GM18907 (cell line): Measurements from ENCODE around the gene SYTL1.
A peak's percentile ranks its signal among the peaks of the same experiment; 100 is the strongest.

Experiments used
- ATAC-seq: cut with Tn5 transposase; IDR thresholded peaks from one replicate; pipeline ENCODE4 v1.9.1; 2021; ENCODE audit warnings: mild to moderate bottlenecking, moderate library complexity; ENCODE audit not compliant: unreplicated experiment

The SYTL1 gene

GRCh38 chr1:27341525-27342252, at the start of gene SYTL1:
SYTL1 (plus strand) TSS chr1:27342022; CDS start chr1:27345335, 3,313 bp downstream.
- ATAC-seq: peak; percentile 49

- no peak for ATAC-seq
Measured at GRCh38 chr1:27292106-27292505, 49.7 kb upstream of the SYTL1 start.

GRCh38 chr1:27293915-27294314, 47.9 kb upstream of the SYTL1 start:
- ATAC-seq: no peak

GRCh38 chr1:27296773-27297291, 45.0 kb upstream of the SYTL1 start:
- no peak for ATAC-seq

GRCh38 chr1:27297903-27298302, 43.9 kb upstream of the SYTL1 start:
- ATAC-seq: no peak

GRCh38 chr1:27298632-27299384, 43.0 kb upstream of the SYTL1 start:
- no peak for ATAC-seq

GRCh38 chr1:27299385-27300271, 42.2 kb upstream of the SYTL1 start:
- ATAC-seq: no peak

- ATAC-seq: peak; percentile 53
Measured at GRCh38 chr1:27300341-27301051, 41.3 kb upstream of the SYTL1 start.

- no peak for ATAC-seq
Measured at GRCh38 chr1:27301052-27301422, 40.8 kb upstream of the SYTL1 start.

DNA sequence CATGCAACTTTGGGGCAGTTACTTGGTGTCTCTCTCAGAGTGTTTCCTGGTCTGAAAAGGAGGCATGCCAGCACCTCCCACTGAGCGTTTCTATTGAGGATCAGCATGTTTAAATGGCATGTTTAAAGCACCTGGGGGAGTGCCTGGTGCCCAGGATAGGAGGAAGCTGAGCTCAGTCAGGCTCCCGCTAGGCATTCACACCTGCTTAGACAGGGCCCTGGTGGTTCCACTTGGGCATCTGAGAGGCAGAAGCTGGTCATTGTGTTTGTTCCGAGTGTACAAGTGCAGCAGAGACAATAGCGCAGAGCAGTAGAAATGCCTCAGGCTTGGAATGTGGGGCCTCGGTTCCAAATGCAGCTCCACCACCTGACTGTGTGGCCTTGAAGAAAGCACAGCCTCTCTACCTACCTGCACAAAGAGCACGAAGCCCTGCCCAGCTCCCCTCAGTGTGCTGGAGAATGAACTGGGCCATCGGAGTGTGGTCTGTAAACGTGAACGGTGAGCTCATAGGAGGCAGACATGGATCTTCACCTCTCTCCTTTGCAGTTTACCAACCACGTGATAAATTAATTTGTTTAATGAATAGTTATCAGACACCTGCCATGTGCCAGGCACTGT, 40.1 kb upstream of the SYTL1 start:
- ATAC-seq: no peak

- no peak for ATAC-seq
Measured at GRCh38 chr1:27302612-27303011, 39.2 kb upstream of the SYTL1 start.

DNA sequence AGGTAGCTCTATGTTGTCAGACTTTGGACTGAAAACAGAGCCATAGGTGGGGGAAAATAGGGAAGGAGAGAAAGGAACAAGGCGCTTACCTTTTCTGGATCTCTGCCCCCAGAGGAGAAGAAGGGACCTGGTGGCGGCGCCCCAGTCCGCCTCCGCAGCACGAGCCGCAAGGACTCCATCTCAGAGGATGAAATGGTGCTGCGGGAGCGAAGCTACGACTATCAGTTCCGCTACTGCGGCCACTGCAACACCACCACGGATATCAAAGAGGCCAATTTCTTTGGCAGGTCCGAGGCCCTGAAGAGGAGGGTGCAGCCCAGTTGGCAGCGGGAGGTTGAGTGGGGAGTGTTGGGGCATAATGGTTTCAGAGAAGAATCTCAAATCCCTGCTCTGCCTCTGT, 38.3 kb upstream of the SYTL1 start:
- ATAC-seq: no peak

GRCh38 chr1:27306071-27306470, 35.8 kb upstream of the SYTL1 start:
- no peak for ATAC-seq

- no peak for ATAC-seq
Measured at GRCh38 chr1:27306892-27307761, 34.7 kb upstream of the SYTL1 start.

GRCh38 chr1:27307874-27308598, 33.8 kb upstream of the SYTL1 start:
- no peak for ATAC-seq

- ATAC-seq: no peak
Measured at GRCh38 chr1:27314169-27314568, 27.7 kb upstream of the SYTL1 start.

- no peak for ATAC-seq
Measured at GRCh38 chr1:27314737-27315136, 27.1 kb upstream of the SYTL1 start.

- no peak for ATAC-seq
Measured at GRCh38 chr1:27316860-27317259, 25.0 kb upstream of the SYTL1 start.

GRCh38 chr1:27318136-27318535, 23.7 kb upstream of the SYTL1 start:
- ATAC-seq: no peak
